GM23248 (cell line): ENCODE data around the gene FAM25G. TPM values are rescaled to one million over a fixed set of nuclear protein-coding genes. Genes with fewer than 3 reads are reported as not detected.

Source experiments
- DNase-seq: peaks from one replicate; pipeline ENCODE4 v3.0.0-alpha.2; 2015
- H2AFZ ChIP-seq: fragments of 200-600 bp; sonication (generic); 2 replicates; pipeline ENCODE4 v1.6.1; 2016; ENCODE audit warnings: antibody characterized with exemption
- H3F3A ChIP-seq: fragments of 200-600 bp; sonication (generic); 2 replicates; pipeline ENCODE4 v1.6.1; 2016; ENCODE audit warnings: mild to moderate bottlenecking, antibody characterized with exemption, mixed run types; ENCODE audit not compliant: insufficient read depth
- H3K27ac ChIP-seq: fragments of 200-600 bp; sonication (generic); 2 replicates; pipeline ENCODE4 v1.5.1; 2016; ENCODE audit warnings: mild to moderate bottlenecking
- H3K27me3 ChIP-seq: fragments of 200-600 bp; sonication (generic); replicated peaks from 2 replicates; pipeline ENCODE4 v1.6.1; 2016; ENCODE audit warnings: mild to moderate bottlenecking; ENCODE audit not compliant: insufficient read depth
- H3K36me3 ChIP-seq: fragments of 200-600 bp; sonication (generic); 2 replicates; pipeline ENCODE4 v1.6.1; 2016; ENCODE audit warnings: low read depth, mild to moderate bottlenecking
- H3K4me1 ChIP-seq: fragments of 200-600 bp; sonication (generic); 2 replicates; pipeline ENCODE4 v1.6.1; 2016; ENCODE audit warnings: mild to moderate bottlenecking; ENCODE audit not compliant: insufficient read depth
- H3K4me2 ChIP-seq: fragments of 200-600 bp; sonication (generic); one replicate; pipeline ENCODE4 v1.6.1; 2016; ENCODE audit warnings: mild to moderate bottlenecking; ENCODE audit not compliant: unreplicated experiment
- H3K4me3 ChIP-seq: fragments of 200-600 bp; sonication (generic); 2 replicates; pipeline ENCODE4 v1.5.1; 2016; ENCODE audit warnings: mild to moderate bottlenecking
- H3K79me2 ChIP-seq: fragments of 200-600 bp; sonication (generic); 2 replicates; pipeline ENCODE4 v1.6.1; 2016; ENCODE audit warnings: mild to moderate bottlenecking; ENCODE audit not compliant: insufficient read depth
- H3K9ac ChIP-seq: fragments of 200-600 bp; sonication (generic); 2 replicates; pipeline ENCODE4 v1.6.1; 2016; ENCODE audit warnings: mild to moderate bottlenecking
- H3K9me2 ChIP-seq: fragments of 200-600 bp; sonication (generic); 2 replicates; pipeline ENCODE4 v1.6.1; 2016; ENCODE audit warnings: mixed run types, mild to moderate bottlenecking, moderate library complexity; ENCODE audit not compliant: insufficient read depth
- H3K9me3 ChIP-seq: fragments of 200-600 bp; sonication (generic); one replicate; pipeline ENCODE4 v1.6.1; 2017; ENCODE audit warnings: low read depth
- H4K20me1 ChIP-seq: fragments of 200-600 bp; sonication (generic); 2 replicates; pipeline ENCODE4 v1.6.0; 2016; ENCODE audit not compliant: insufficient read depth
- EZH2 ChIP-seq: fragments of 200-600 bp; sonication (generic); IDR thresholded peaks from 2 replicates; pipeline ENCODE4 v1.6.1; 2018; ENCODE audit warnings: antibody characterized with exemption, mild to moderate bottlenecking; ENCODE audit not compliant: insufficient read depth, poor library complexity, severe bottlenecking
- EZH2phosphoT487 ChIP-seq: fragments of 200-600 bp; sonication (generic); IDR thresholded peaks from 2 replicates; pipeline ENCODE4 v1.6.1; 2018; ENCODE audit warnings: antibody characterized with exemption, moderate library complexity, mild to moderate bottlenecking, low read depth; ENCODE audit not compliant: insufficient read depth
- WGBS, 2 experiments: methylation state at CpG; one replicate each; pipeline ENCODE4 v1.1.6; 2015 to 2017; ENCODE audit warnings: low lambda C conversion rate in 2 of 2, low coverage in 1 of 2; ENCODE audit errors: missing lambda C conversion rate in 2 of 2; 5-methylcytosine and 5-hydroxymethylcytosine counted together
- in situ Hi-C: fragments of 300-500 bp; cut with MboI; formaldehyde crosslinking; loops from 2 replicates; pipeline ENCODE4 v1.15.0; 2020
- polyA plus RNA-seq: library from polyadenylated mRNA; unstranded; fragments of >200 nt; fragmentation: Nextera tagmentation; extraction: Ambion mirVana; gene quantifications from 2 replicates; pipeline ENCODE4 v1.2.1, GENCODE V29; 2016
- total RNA-seq: library from RNA; depleted of rRNA; stranded (reverse); fragments of >200 nt; shearing (Covaris generic); gene quantifications from 2 replicates; pipeline ENCODE4 v1.2.3, GENCODE V29; 2014

The FAM25G gene
- total and polyA plus RNA-seq, 2 experiments from 2014 or later = 1.1 TPM; not detected in 1

DNA sequence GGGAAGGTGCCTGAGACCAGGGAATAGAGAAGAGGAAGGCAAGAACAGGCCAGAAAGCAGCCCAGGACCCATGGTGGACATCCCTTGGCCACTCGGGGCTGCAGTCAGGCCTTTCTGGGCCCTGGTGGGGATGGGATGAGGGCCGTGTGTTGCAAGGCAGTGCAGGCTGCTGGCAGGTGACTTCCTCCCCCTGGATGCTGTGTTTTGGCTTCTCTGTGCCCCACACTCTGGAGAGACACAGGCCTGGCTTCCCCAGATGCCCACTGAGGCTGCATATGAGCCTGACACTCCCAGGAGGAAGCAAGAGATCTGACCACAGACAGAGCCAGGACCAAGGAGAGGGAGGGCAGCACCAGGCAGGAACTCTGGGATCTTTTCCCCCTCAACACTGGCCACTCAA is 47.5 kb downstream of the FAM25G start:
- H3K4me1 ChIP-seq = no peaks in the 10 kb centered on the region
- H3K79me2 ChIP-seq = no peaks in the 10 kb centered on the region
- WGBS, 2 experiments = 21 to 45% methylated on average over 2 of the region's 2 CpGs
- no peak overlapping the region for H3K4me2 ChIP-seq
- no peak overlapping the region for H3K9ac ChIP-seq
- DNase-seq = no peak
- no peaks in the 10 kb centered on the region for H3K36me3 ChIP-seq
- H4K20me1 ChIP-seq = no peaks in the 10 kb centered on the region
- no peaks in the 10 kb centered on the region for H3K9me2 ChIP-seq
- no peak overlapping the region for H3K27ac ChIP-seq
- H2AFZ ChIP-seq = no peak overlapping the region
- in situ Hi-C loops = no loop called here
- no peaks in the 10 kb centered on the region for H3K27me3 ChIP-seq
- no peak for TF ChIP-seq EZH2
- no peak for TF ChIP-seq EZH2phosphoT487
- H3K9me3 ChIP-seq = no peaks in the 10 kb centered on the region
- no peaks in the 10 kb centered on the region for H3F3A ChIP-seq
- no peak overlapping the region for H3K4me3 ChIP-seq

GRCh38 chr10:47443145-47443544 is 48.4 kb downstream of the FAM25G start:
- no peak for TF ChIP-seq EZH2
- no peak for TF ChIP-seq EZH2phosphoT487
- no peak overlapping the region for H3K4me2 ChIP-seq
- H2AFZ ChIP-seq = no peak overlapping the region
- 27 to 42% methylated on average over 2 of the region's 2 CpGs for WGBS, 2 experiments
- H3K4me1 ChIP-seq = no peaks in the 10 kb centered on the region
- H4K20me1 ChIP-seq = no peaks in the 10 kb centered on the region
- H3F3A ChIP-seq = no peaks in the 10 kb centered on the region
- no peaks in the 10 kb centered on the region for H3K36me3 ChIP-seq
- H3K27me3 ChIP-seq = no peaks in the 10 kb centered on the region
- H3K4me3 ChIP-seq = no peak overlapping the region
- H3K9me3 ChIP-seq = no peaks in the 10 kb centered on the region
- no peak for DNase-seq
- H3K79me2 ChIP-seq = no peaks in the 10 kb centered on the region
- H3K27ac ChIP-seq = no peak overlapping the region
- in situ Hi-C loops = no loop called here
- H3K9ac ChIP-seq = no peak overlapping the region
- no peaks in the 10 kb centered on the region for H3K9me2 ChIP-seq

DNA sequence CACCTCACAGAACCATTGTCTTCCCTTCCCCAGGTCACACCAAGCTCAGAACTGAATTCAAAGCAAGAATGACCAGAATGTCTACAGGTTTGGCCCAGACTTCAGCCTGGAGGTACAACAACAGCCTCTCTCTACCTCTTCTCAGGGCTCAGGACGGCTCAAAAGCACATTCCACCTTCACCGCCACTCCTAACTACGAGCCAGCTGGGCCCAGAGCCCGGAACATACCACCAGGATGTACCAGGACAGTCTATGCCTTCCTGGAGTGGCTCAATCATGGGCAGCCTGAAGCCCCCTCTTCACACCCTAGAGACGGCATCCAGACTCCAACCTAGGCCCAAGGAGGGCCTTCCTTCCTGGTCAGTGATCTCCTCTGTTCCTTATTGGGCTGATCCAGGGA is 49.1 kb downstream of the FAM25G start:
- no peak overlapping the region for H3K4me3 ChIP-seq
- H3K36me3 ChIP-seq = no peaks in the 10 kb centered on the region
- no peak overlapping the region for H3K9ac ChIP-seq
- WGBS, 2 experiments = 70 to 71% methylated on average over 5 of the region's 5 CpGs
- no peaks in the 10 kb centered on the region for H4K20me1 ChIP-seq
- no peak for DNase-seq
- no peak for TF ChIP-seq EZH2
- TF ChIP-seq EZH2phosphoT487 = no peak
- no peaks in the 10 kb centered on the region for H3K4me1 ChIP-seq
- no peak overlapping the region for H3K4me2 ChIP-seq
- H2AFZ ChIP-seq = no peak overlapping the region
- no peaks in the 10 kb centered on the region for H3K9me3 ChIP-seq
- no peaks in the 10 kb centered on the region for H3K79me2 ChIP-seq
- no peaks in the 10 kb centered on the region; the same call in 1 of the 2 replicates for H3K27me3 ChIP-seq
- in situ Hi-C loops = no loop called here
- no peaks in the 10 kb centered on the region for H3K9me2 ChIP-seq
- H3K27ac ChIP-seq = no peak overlapping the region
- no peaks in the 10 kb centered on the region for H3F3A ChIP-seq

- H2AFZ ChIP-seq = no peak overlapping the region
- H3K36me3 ChIP-seq = no peaks in the 10 kb centered on the region
- H3K4me2 ChIP-seq = no peak overlapping the region
- H3K9me2 ChIP-seq = no peaks in the 10 kb centered on the region
- H4K20me1 ChIP-seq = no peaks in the 10 kb centered on the region
- TF ChIP-seq EZH2phosphoT487 = no peak
- TF ChIP-seq EZH2 = no peak
- in situ Hi-C loops = no loop called here
- no peak overlapping the region for H3K27ac ChIP-seq
- H3K9ac ChIP-seq = no peak overlapping the region
- H3K27me3 ChIP-seq = no peaks in the 10 kb centered on the region; the same call in 1 of the 2 replicates
- no peaks in the 10 kb centered on the region for H3K4me1 ChIP-seq
- no peaks in the 10 kb centered on the region for H3K79me2 ChIP-seq
- H3F3A ChIP-seq = no peaks in the 10 kb centered on the region
- H3K4me3 ChIP-seq = no peak overlapping the region
- no peaks in the 10 kb centered on the region for H3K9me3 ChIP-seq
- WGBS, 2 experiments = 49% methylated on average over 4 of the region's 4 CpGs
- DNase-seq = no peak
These were observed 49.6 kb downstream of the FAM25G start for GRCh38 chr10:47441938-47442337.

DNA sequence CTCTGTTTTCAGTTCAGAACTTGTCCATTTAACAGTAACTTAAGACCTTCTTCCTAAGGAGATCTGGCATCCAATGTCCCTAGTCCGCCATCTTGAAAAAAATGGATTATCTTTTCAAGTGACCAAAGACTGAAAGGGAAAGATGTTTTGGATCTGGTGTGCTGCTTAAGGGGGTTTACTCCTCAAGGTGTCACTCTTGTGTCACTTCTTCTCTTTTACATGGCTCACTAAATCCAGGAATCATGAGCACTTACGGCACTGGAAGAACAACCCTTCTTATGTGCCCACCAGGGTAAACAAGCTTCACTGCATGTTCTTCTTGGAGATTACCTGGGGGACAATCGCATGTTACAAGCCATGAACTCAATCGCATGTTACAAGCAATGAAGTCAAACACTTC is 51.3 kb downstream of the FAM25G start:
- Histone ChIP-seq H3K4me1 (no peaks in the 10 kb centered on the region), H3K4me3 (no peak overlapping the region), H3K4me2 (no peak overlapping the region), H4K20me1 (no peaks in the 10 kb centered on the region), H3K9ac (no peak overlapping the region), H3K9me3 (no peaks in the 10 kb centered on the region), H3K9me2 (no peaks in the 10 kb centered on the region), H3F3A (no peaks in the 10 kb centered on the region), H2AFZ (no peak overlapping the region), H3K36me3 (no peaks in the 10 kb centered on the region), H3K27ac (no peak overlapping the region), H3K27me3 (peaks cover 16% of the 10 kb centered on the region; the same call in 1 of the 2 replicates), H3K79me2 (no peaks in the 10 kb centered on the region)
- no peak for DNase-seq
- TF ChIP-seq EZH2 (no peak), EZH2phosphoT487 (no peak)
- in situ Hi-C loops = no loop called here
- 82 to 85% methylated on average over 4 of the region's 4 CpGs for WGBS, 2 experiments
